ENCODE results near the gene EPB41L3.

EPB41L3 gene

GRCh38 chr18:5543773-5544389, at the start of gene EPB41L3:
Gene EPB41L3 (minus strand): TSS chr18:5543997. CDS start chr18:5489183, 54,814 bp downstream.
- TF ChIP-seq CTCF (IDR thresholded peaks at IDR 0.05; ENCODE audit: low read length, missing control alignments): no peak
- peak within 1 kb of the TSS; percentile 53 for H3K4me3 ChIP-seq (replicated peaks; ENCODE audit: low read depth, low read length)
- peak; percentile 26 for DNase-seq (ENCODE audit: low read depth)

DNA sequence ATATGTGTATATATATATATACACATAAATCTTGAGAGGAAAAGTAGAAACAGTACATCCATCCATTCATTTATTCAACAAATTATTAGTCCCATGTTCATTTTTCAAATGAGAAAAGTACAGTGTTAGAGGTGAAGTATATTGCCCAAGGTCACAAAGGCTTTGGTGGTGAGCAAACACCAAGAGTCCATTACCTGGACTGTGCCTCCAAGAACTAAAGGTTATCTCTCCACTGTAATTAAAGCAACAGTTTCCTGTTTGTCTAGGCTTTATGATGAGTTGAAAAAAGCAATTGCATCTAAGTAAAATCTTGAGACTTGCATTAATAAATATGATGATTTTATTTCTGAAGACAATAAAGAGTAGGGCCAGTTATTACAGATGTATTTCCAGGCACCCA, 44.7 kb upstream of the EPB41L3 start:
- DNase-seq (ENCODE audit: low read depth): no peak
- TF ChIP-seq CTCF (IDR thresholded peaks at IDR 0.05; ENCODE audit: low read length, missing control alignments): no peak
- no peak overlapping the region for H3K4me3 ChIP-seq (replicated peaks; ENCODE audit: low read depth, low read length)

DNA sequence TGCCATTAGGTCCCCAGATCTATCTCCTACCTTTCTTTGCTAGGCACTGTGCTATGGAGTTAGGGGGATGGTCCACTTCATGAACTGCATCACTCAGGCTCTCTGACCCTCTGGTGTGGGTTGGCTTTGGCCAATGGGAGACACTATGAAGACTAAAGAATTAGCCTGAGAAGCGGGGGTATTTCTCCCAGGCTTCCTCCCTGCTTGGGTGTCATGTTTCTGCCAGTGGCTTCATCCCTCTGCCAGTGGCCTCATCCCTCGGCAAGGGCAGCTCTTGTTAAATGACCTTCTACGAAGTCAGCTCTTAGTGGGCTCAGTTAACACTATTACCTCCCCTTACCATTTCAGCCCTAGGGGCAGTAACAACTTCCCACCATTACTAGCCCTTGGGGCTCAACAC, 41.9 kb upstream of the EPB41L3 start:
- no peak overlapping the region for H3K4me3 ChIP-seq (replicated peaks; ENCODE audit: low read depth, low read length)
- TF ChIP-seq CTCF (IDR thresholded peaks at IDR 0.05; ENCODE audit: low read length, missing control alignments): no peak

DNA sequence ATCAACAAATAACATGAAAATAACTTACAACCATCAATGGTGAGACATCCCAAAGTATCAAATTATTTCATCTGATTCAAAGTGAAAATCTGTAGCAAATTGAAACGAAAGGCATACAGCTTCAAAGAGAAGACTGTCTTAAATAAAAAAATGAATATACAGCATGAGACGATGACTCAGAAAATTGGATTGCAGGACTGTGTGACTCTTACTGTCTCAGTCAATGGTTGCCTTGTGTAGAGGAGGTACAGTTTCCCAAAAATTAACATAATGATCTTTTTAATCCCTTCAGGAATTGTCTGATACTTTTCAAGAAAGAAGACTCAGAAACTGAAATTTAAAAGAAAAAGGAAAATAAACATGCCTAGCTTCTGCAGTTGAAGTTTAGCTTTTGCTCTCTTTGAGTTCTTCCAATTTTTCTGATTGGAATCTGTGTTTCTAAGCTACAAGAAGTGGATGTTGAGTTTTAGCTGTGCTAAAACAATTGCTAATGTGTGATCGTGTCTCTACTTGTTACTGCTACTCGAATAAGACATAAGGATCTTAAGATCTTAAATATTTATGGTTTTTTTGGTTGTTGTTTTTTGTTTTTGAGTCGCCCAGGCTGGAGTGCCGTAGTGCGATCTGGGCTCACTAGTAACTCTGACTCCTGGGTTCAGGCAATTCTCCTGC, 41.1 kb upstream of the EPB41L3 start:
- peak; percentile 43 for DNase-seq (ENCODE audit: low read depth)
- no peak overlapping the region for H3K4me3 ChIP-seq (replicated peaks; ENCODE audit: low read depth, low read length)
- no peak for TF ChIP-seq CTCF (IDR thresholded peaks at IDR 0.05; ENCODE audit: low read length, missing control alignments)

More for the DNA sequence above, 41.9 kb upstream of the EPB41L3 start:
- DNase-seq (ENCODE audit: low read depth): no peak

GRCh38 chr18:5582849-5583681, 39.3 kb upstream of the EPB41L3 start:
- TF ChIP-seq CTCF (IDR thresholded peaks at IDR 0.05; ENCODE audit: low read length, missing control alignments): no peak
- H3K4me3 ChIP-seq (replicated peaks; ENCODE audit: low read depth, low read length): no peak overlapping the region
- DNase-seq (ENCODE audit: low read depth): peak; percentile 54

DNA sequence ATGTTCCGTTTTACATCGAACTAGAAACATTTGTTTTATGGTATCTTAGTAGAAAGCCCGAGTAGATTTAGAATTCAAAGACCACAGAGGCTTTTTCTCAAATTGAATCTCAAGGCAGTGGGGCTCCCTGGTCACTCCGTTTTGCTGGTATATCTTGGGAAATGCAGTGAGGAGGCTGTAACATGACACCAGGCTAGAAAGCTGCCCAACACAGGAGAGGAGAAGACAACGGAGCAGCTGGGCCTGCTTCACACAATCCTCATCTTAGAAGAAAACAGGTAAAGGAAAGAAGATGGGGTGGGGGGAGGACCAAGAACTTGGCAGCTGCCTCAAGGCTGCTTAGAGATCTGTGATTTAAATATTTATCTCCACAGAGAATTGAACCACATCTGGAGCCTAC, 38.3 kb upstream of the EPB41L3 start:
- H3K4me3 ChIP-seq (replicated peaks; ENCODE audit: low read depth, low read length): no peak overlapping the region
- TF ChIP-seq CTCF (IDR thresholded peaks at IDR 0.05; ENCODE audit: low read length, missing control alignments): no peak

More for the DNA sequence above, 38.3 kb upstream of the EPB41L3 start:
- peak; percentile 43 for DNase-seq (ENCODE audit: low read depth)
